Prostate gland (tissue), 2 donors: ENCODE measurements around the gene CFAP107. TPM values are rescaled to one million over a fixed set of nuclear protein-coding genes. Genes with fewer than 3 reads are reported as not detected.
"Not testable (repeated sequence)": the region's sequence is repeated elsewhere in the genome, so short reads cannot be mapped to it uniquely, and the experiment has no call there.

Experiments used
- DNase-seq: peaks from one replicate; pipeline ENCODE4 v3.0.0-alpha.2; 2019; ENCODE audit warnings: low spot score
- H3K27ac ChIP-seq, 2 donors: fragments of 200-600 bp; sonication (generic); 2 replicates each; pipeline ENCODE4 v1.5.1; 2017 to 2019
- H3K27me3 ChIP-seq: fragments of 200-600 bp; sonication (generic); replicated peaks from 2 replicates; pipeline ENCODE4 v1.5.1; 2019; ENCODE audit not compliant: insufficient read depth
- H3K36me3 ChIP-seq, 2 donors: fragments of 200-600 bp; sonication (generic); 1 replicate in 1 of 2; 2 replicates in 1 of 2; pipeline versions ENCODE4 v1.5.1 to v1.8.1; 2017 to 2019
- H3K4me1 ChIP-seq: fragments of 200-600 bp; sonication (generic); replicated peaks from 2 replicates; pipeline ENCODE4 v1.5.1; 2019
- H3K4me3 ChIP-seq, 2 donors: fragments of 200-600 bp; sonication (generic); 2 replicates each; pipeline ENCODE4 v1.5.1; 2017 to 2019
- H3K9me3 ChIP-seq: fragments of 200-600 bp; sonication (generic); 2 replicates; pipeline ENCODE4 v1.5.1; 2017
- CTCF ChIP-seq, 4 experiments: fragments of 200-600 bp in 2 of 4; fragments of 450-650 bp in 2 of 4; sonication (generic) in 2 of 4; IDR thresholded peaks; 1 replicate in 3 of 4; 2 replicates in 1 of 4; pipeline ENCODE4 v1.5.1; 2016 to 2019; ENCODE audit warnings: antibody characterized with exemption in 4 of 4, mild to moderate bottlenecking in 2 of 4, moderate library complexity in 2 of 4
- POLR2A ChIP-seq: fragments of 450-650 bp; IDR thresholded peaks from one replicate; pipeline ENCODE4 v1.6.1; 2016; ENCODE audit warnings: antibody characterized with exemption, mild to moderate bottlenecking
- POLR2AphosphoS5 ChIP-seq: sonication (generic); formaldehyde crosslinking; IDR thresholded peaks from one replicate; pipeline ENCODE4 v1.6.1; 2017; ENCODE audit warnings: antibody characterized with exemption
- WGBS: methylation state at CpG from one replicate; pipeline ENCODE4 v1.1.5; 2018; 5-methylcytosine and 5-hydroxymethylcytosine counted together
- intact Hi-C: fragments of 100-400 bp; cut with DNase I; formaldehyde crosslinking; loops from one replicate; pipeline ENCODE4 v1.14.2; 2022
- total RNA-seq, 2 donors: library from RNA; depleted of rRNA; stranded (reverse); fragments of >200 nt; gene quantifications; one replicate each; pipeline ENCODE4 v1.1.0, GENCODE V29; 2016

The CFAP107 gene
- total RNA-seq, 2 donors from 2014 or later, result 1.1 TPM; not detected in 1

GRCh38 chr1:12722626-12723025 is 23.4 kb upstream of the CFAP107 start:
- TF ChIP-seq POLR2A (no peak), CTCF (IDR thresholded peaks at IDR 0.05) (no peak)
- WGBS, result 52% methylated on average over 1 of the region's 1 CpG
- Histone ChIP-seq H3K27ac (no peak overlapping the region), H3K4me1 (no peaks in the 10 kb centered on the region), H3K9me3 (no peaks in the 10 kb centered on the region), H3K36me3 (no peaks in the 10 kb centered on the region), H3K27me3 (no peaks in the 10 kb centered on the region), H3K4me3 (no peak overlapping the region)
- intact Hi-C loops, result no loop called here
- no peak for DNase-seq

- H3K4me3 ChIP-seq, result no peak overlapping the region
- TF ChIP-seq POLR2AphosphoS5, result no peak
- no peak for TF ChIP-seq POLR2A
- TF ChIP-seq CTCF (IDR thresholded peaks at IDR 0.05), result no peak
- no peak overlapping the region for H3K27ac ChIP-seq
- DNase-seq, result no peak
- H3K36me3 ChIP-seq, result no peaks in the 10 kb centered on the region
- intact Hi-C loops, result no loop called here
- H3K4me1 ChIP-seq, result no peaks in the 10 kb centered on the region
- H3K9me3 ChIP-seq, result no peaks in the 10 kb centered on the region
- no peaks in the 10 kb centered on the region for H3K27me3 ChIP-seq
- WGBS, result 76% methylated on average over 2 of the region's 2 CpGs
Measured at GRCh38 chr1:12728391-12728790, 17.6 kb upstream of the CFAP107 start.

- Histone ChIP-seq H3K27me3 (no peaks in the 10 kb centered on the region), H3K36me3 (no peaks in the 10 kb centered on the region)
- intact Hi-C loops, result no loop called here
Measured at GRCh38 chr1:12730156-12730555, 15.8 kb upstream of the CFAP107 start.

GRCh38 chr1:12731084-12731483 is 14.9 kb upstream of the CFAP107 start:
- DNase-seq, H3K4me3 ChIP-seq, H3K4me1 ChIP-seq, H3K36me3 ChIP-seq, H3K27me3 ChIP-seq, H3K9me3 ChIP-seq, intact Hi-C loops, H3K27ac ChIP-seq: not testable (repeated sequence)
- 89% methylated on average over 2 of the region's 2 CpGs for WGBS

More at GRCh38 chr1:12730156-12730555, 15.8 kb upstream of the CFAP107 start:
- no peak overlapping the region for H3K4me3 ChIP-seq
- no peak for TF ChIP-seq POLR2A
- TF ChIP-seq CTCF (IDR thresholded peaks at IDR 0.05), result no peak
- no peak for TF ChIP-seq POLR2AphosphoS5
- no peak for DNase-seq
- H3K9me3 ChIP-seq, result no peaks in the 10 kb centered on the region
- no peak overlapping the region for H3K27ac ChIP-seq
- WGBS, result 82% methylated on average over 1 of the region's 1 CpG
- no peaks in the 10 kb centered on the region for H3K4me1 ChIP-seq

GRCh38 chr1:12734651-12735050 is 11.3 kb upstream of the CFAP107 start:
- no peak for TF ChIP-seq POLR2A
- no peak for TF ChIP-seq CTCF (IDR thresholded peaks at IDR 0.05)
- no peak for TF ChIP-seq POLR2AphosphoS5
- DNase-seq, result no peak
- no peaks in the 10 kb centered on the region for H3K9me3 ChIP-seq
- no peaks in the 10 kb centered on the region for H3K4me1 ChIP-seq
- WGBS, result 21% methylated on average over 3 of the region's 3 CpGs
- H3K27me3 ChIP-seq, result no peaks in the 10 kb centered on the region
- no peak overlapping the region for H3K27ac ChIP-seq
- no peak overlapping the region for H3K4me3 ChIP-seq
- intact Hi-C loops, result no loop called here
- no peaks in the 10 kb centered on the region for H3K36me3 ChIP-seq
